MM.1S (cell line): Measurements from ENCODE around the gene KDM4B.

ENCODE experiments used
- EZH2 ChIP-seq: fragments of 300-600 bp; sonication (generic); optimal IDR thresholded peaks from 2 replicates; pipeline ENCODE3; 2017; ENCODE audit warnings: low read depth, mild to moderate bottlenecking, antibody characterized with exemption, low read length, mixed read lengths
- EZH2phosphoT487 ChIP-seq: fragments of 300-600 bp; sonication (generic); IDR thresholded peaks from 2 replicates; pipeline ENCODE4 v1.6.1; 2018; ENCODE audit warnings: antibody characterized with exemption, low read length
- TF ChIP-seq, protein P1 (sequence below): fragments of 300-600 bp; sonication (generic); IDR thresholded peaks from 2 replicates; pipeline ENCODE4 v1.5.1; 2016; ENCODE audit warnings: antibody characterized with exemption, low read length, mixed read lengths

DNA sequence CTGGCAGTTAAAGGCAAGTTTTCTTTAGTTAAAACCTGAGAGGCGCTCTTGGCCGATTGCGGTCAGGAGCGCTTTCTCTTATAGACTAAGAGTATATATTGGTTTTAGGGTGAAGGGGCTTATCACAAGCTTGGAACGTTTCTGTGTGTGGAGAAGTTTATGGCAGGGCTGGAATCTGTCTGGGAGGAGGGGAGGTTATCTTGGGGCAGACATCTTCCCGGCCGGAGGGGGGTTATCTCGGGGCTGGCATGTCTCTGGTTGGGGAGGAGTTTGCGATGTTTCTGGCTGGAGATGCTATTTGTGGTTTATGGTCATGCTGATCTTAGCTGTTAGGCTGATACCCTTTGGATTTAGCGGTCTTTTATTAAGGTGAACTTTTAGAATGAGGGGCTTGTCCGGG is 18.3 kb downstream of the KDM4B start:
- TF ChIP-seq, protein P1, sequence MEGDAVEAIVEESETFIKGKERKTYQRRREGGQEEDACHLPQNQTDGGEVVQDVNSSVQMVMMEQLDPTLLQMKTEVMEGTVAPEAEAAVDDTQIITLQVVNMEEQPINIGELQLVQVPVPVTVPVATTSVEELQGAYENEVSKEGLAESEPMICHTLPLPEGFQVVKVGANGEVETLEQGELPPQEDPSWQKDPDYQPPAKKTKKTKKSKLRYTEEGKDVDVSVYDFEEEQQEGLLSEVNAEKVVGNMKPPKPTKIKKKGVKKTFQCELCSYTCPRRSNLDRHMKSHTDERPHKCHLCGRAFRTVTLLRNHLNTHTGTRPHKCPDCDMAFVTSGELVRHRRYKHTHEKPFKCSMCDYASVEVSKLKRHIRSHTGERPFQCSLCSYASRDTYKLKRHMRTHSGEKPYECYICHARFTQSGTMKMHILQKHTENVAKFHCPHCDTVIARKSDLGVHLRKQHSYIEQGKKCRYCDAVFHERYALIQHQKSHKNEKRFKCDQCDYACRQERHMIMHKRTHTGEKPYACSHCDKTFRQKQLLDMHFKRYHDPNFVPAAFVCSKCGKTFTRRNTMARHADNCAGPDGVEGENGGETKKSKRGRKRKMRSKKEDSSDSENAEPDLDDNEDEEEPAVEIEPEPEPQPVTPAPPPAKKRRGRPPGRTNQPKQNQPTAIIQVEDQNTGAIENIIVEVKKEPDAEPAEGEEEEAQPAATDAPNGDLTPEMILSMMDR = no peak
- no peak for TF ChIP-seq EZH2
- TF ChIP-seq EZH2phosphoT487 = no peak
